Hippocampal formation (tissue), 2 donors: Measurements from ENCODE around the gene CRY2.
"Not testable (repeated sequence)": the region's sequence is repeated elsewhere in the genome, so short reads cannot be mapped to it uniquely, and the experiment has no call there.

Experiments used
- DNase-seq, 2 donors: peaks; one replicate each; lab custom pipeline; 2025; lab: John Stamatoyannopoulos, UW

The CRY2 gene

DNA sequence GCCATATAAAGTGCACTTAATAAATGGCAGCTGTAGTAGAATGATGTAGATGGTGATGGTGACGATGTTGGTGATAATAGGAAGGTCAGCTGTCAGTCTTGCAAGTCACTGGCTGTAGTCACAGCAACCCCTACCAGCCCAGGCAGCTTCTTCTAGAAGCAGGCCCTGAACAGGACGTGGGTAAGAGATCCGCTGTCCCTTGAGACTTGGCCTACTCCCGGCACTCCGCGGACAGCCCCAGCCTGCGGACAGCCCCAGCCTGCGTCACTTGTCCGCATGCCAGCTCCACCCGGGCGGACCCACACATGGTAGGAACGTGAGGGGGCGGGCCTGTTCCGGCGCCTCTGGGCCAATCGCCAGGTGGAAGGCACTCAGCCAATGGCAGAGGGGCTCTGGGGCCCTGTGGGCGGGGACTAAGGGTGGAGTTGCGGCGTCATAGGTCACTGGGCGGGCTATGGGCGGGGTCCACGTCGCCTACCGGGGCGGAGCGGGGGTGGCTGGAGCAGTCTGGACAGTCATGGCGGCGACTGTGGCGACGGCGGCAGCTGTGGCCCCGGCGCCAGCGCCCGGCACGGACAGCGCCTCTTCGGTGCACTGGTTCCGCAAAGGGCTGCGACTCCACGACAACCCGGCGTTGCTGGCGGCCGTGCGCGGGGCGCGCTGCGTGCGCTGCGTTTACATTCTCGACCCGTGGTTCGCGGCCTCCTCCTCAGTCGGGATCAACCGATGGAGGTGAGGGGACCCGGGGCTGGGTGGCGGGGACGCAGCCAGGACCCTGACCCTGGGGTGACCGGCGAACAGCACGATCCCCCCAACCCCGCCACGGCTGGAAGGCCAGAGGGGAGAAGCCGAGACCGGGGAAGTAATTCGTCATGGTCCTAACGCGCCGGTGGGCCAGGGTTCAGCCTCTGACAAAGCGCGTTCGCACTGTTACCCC lies at the start of gene CRY2:
Gene CRY2, plus strand, starts transcription at position 502 of the 937 bp plus-strand sequence. Its CDS starts 16 bp downstream, at position 518.
- peak; percentile 96 to 99 for DNase-seq

DNA sequence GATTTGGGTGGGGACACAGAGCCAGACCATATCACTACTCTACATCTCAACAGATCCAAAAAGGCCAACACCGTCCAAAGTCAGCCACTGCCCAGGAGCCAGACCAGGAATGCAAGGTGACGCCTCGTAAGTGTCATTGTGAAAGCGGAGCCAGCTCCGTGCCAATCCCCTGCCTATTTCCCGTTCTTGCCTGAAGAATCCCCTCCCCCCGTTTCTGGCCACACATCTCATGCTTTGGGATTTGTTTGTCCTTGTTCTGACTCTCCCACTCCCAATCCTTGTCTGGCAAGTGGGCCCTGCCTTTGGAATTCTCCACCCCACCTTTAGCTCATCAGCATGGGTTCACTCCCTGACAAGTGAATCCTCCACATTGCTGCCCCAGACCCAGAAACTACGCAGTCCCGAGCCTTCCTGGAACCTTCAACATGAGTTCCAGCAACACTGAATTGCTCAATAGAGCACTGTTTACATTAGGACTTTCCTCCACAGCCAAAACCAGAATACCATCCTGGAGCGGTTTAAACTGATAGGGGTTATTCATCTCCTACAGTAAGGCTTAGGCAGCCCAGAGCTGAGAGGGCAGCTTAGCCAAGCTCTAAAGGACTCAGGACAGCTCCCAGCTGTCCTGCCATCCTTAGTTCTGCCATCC lies 48.4 kb upstream of the CRY2 start:
- DNase-seq: no peak

DNA sequence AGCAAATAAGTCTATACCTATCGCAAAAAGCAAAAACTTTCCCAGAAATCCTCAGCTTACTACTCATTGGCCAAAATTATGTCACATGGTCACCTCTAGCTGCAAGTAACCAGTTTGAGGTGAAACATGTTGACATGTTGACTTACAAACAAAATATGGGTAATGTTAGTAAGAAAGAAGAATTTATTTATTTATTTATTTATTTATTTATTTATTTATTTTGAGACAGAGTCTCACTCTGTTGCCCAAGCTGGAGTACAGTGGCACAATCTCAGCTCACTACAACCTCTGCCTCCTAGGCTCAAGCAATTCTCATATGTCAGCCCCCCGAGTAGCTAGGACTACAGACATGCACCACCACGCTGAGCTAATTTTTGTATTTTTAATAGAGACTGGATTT lies 47.7 kb upstream of the CRY2 start:
- no peak for DNase-seq

DNA sequence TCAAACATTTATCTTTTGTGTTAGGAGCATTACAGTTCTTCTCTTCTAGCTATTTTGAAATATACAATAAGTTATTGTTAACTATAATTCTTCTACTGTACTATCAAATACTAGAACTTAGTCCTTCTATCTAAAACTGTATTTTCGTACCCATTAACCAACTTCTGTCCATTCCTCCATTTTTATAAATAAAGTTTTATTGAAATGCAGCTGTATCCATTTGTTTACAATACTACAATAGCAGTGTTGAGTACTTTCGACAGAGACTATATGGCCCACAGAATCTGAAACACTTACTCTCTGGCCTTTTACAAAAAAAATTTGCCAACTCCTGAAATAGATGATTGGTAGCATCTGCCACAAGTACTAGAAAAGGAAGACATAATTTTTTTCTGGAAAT lies 47.0 kb upstream of the CRY2 start:
- no peak for DNase-seq

DNA sequence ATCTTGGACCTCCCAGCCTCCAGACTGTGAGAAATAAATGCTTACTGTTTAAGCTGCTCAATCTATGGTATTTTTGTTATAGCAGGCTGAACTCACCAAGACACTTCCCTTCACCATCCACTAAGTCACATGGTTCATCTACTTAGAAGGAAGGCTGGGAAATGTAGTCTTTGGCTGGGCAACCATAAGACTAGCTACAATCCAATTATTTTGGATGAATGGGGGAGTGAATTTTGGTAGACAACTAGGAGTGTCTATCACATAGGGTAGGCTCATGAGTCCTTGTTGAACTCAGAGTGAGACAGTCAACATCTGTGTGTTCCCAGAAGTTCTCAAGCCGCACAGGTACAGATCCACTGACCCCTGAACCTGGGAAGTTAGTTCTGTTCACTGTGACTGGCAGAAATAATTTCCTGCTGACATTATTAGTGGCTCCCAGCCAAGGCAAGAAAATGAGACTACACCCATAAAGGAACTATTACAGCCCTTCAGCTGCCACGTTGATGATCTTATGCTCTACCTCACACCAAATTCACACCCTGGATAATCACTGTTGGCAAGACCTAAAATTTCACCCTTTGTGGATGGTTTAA lies 45.5 kb upstream of the CRY2 start:
- DNase-seq: no peak

DNA sequence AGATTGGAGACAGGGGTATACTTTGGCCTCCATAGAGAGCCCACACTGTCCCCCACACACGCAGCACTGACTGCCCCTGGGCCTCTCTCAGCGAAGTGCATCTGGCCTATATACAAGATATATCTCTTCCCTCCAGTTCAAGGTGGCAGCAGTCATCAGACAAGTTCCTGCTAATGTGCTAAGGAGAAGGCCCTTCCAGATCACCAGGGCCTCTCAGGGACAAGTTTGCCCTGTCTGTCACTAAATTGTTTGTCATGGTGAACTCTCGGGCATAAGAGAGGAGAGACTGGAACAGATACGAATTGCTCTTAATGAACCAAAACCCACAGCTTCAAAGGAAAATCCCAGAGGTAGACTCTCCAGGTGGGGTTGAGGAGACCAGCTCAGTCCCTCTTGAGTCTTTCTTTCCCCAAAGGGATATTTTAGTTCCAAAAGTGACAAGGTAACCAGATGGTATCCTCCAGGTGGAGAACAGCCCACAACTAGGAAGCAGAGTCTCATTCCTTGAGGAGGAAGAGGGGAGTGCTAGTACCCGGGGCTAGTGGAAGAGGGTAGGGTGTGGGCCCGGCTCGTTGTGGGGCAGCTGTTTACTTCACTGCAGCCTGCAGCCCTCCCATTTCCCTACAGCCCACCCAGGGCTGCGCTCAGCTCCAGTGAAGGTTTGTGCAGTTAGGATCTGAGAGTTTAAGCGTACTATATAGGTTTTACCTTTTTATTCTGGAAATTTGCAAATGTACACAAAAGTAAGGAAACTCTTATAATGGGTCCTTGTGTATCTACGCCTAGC lies 44.6 kb upstream of the CRY2 start:
- no peak for DNase-seq

DNA sequence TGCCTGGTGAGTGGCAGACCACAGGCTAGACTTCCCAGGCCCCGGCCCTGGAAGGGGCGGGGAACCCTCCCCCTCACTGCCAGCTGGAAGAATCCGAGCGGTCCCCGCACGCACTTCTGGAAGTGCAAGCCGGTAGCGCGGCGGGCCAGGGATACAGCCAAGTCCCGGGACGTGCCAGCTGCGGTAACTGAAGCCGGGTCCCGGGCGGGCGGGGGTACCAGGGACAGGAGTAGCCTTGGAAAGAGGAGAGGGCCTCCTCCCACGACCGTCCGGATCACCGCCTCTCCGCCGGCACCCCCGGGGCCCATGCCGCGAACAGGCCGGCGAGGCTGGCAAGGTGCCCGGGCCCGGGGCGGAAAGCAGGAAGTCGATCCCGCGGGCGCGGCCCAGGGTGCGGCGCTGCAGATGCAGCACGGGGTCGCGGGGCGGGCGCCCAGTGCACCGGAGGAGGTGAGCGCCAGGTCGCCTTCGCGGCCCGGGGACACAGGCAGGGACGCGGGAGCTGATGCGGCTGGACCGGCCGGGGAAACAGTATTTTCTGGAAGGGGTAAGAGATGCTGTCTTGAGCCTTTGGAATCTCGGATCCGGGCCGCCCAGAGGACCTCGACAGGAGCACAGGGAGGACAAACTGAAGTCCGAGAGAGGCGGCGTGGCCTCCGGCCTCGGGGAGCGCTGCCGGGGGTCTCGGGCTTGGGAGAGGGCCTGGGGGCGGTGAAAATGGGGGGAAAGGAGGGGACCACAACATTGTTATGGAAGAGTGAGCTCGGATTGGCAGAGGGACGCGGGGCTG lies 43.1 kb upstream of the CRY2 start:
- DNase-seq: peak in 1 of 2 donors; percentile 28

DNA sequence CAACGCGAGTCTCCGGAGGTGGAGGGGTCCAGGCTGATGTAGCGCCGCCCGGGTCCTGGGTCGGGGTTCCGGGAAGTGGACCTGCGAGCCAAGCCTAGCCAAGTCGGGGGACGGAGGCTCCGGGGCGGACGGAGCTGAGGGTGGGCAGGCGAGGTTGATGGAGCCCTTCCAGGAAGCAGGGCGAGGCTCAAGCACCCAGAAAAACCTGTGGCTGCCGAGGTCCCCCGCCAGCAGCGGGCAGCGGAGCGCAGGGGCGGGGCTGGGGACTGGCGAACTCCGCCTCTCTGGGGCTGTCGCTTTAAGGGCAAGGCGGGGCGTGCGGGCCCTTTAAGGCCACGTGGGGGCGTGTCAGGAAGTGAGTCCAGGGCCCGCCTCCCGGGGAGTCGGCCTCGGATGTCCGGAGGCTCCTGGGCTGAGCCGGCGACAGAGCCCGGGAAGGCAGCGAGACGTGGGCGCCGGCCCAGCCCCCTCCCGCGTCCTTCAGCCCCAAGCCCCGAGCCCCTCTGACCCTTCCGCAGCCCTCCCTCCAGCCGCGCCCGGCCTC lies 42.4 kb upstream of the CRY2 start, which contains the start of gene SLC35C1:
Gene SLC35C1, plus strand, starts transcription at position 389 of the 544 bp plus-strand sequence. CDS start 653 bp downstream, outside the sequence.
- DNase-seq: peak; percentile 93 to 96

DNA sequence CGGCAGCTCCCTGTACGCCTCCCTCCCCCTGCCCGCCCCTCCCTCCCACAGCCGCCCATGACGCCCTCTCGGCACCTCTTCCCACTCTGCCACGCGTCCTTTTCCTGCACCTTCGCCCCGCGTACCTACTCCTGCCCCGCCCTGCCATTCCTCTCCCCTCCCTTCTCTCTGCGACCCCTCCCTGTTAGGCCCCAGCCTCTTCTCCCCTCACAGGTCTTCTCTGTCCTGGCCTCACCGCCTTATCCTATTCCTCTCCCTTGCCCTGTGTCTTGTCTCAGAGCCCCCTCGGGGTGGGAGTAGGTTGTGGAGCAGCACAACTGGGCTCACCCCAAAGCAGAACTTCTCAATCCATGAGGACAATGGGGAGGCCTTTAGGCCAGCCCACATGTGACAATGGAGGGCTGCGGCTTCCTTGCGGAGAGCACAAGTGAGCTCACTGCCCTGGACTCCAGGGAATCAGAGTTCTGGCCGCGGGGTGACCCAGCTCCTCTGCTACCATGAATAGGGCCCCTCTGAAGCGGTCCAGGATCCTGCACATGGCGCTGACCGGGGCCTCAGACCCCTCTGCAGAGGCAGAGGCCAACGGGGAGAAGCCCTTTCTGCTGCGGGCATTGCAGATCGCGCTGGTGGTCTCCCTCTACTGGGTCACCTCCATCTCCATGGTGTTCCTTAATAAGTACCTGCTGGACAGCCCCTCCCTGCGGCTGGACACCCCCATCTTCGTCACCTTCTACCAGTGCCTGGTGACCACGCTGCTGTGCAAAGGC lies 41.8 kb upstream of the CRY2 start:
- DNase-seq: peak in 1 of 2 donors; percentile 51

DNA sequence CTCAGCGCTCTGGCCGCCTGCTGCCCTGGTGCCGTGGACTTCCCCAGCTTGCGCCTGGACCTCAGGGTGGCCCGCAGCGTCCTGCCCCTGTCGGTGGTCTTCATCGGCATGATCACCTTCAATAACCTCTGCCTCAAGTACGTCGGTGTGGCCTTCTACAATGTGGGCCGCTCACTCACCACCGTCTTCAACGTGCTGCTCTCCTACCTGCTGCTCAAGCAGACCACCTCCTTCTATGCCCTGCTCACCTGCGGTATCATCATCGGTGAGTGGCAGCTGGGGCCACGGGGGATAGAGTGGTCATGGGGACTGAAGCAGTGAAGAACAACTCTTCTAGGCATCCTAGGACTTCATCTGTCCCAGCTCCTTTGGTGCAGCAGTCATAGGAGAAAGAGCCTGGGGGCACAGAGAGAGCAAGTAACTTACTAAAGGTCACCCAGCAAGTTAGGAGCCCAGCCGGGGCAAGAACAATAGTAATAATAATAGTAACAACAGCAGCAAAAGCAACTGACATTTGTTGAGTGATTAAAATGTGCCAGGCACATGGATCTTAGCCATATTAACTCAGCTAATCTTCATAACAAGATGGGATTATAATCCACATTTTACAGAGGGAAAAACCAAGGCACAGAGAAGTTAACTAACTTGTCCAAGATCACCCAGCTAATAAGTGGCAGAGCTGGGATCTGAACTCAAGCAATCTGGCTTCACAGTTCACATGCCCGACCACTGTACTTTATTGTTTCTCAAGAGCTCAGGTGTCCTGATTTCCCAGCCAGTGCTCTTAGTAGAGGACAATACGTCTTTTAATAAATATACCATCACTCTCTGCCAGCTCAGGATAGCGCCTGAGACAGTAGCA lies 41.0 kb upstream of the CRY2 start:
- no peak for DNase-seq

DNA sequence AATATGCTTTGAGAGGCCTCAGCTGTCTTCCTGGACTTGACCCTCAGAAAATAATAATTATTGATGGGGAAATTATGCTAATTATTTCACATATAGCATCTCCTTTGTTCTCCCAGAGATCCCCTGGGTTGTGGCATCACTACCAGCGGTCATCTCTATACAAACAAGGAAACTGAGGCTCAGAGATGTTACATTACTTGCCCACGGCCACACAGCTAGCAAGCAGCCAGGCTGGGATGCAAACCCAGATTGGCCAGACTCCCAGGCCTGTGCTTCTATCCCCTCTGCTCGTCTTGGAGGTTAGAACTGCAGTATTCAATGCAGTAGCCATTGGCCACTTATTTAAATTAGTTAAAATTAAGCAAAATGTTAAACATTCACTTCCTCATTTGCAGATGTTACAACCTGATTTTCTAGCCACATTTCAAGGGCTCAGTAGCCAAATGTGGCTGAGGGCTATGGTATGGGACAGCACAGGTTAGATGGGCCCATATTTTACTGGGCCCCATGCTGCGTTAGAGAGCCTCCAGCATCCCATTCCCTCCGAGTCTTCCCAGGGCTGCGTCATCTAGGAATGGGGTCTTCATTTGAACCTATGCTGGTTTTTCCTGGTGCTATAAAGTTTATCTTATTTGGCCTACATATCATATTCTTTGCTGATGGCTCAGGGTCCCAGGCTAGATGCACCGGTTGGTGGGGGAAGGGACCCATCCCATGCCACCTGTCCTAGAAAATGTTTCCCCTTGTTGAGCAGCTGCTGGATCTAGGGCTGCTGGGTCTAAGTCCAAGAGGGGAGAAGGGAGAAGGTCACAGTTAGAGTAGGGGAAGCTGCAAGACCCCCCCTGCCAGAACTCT lies 40.1 kb upstream of the CRY2 start:
- DNase-seq: no peak

DNA sequence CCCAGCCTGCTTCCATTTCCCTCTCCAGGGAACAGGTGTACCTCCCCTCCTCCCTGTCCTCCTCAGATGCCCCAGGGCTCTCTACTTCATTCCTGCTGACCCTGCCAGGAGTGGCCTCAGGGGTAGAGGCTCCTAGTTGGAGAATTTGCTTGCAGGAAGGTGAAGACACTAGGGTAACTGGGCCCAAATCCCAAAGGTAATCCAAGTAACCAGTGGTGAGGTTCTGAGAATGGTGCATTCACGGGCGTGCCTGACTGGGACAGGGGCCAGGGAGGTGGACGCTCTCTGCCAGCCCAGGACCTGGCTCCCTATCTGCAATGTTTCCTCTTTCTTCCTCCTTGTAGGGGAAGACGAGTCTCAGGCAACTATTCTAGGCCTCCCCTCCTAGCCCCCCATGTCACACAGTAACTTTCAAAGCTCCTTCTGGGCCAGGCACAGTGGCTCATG lies 39.5 kb upstream of the CRY2 start:
- DNase-seq: no peak

DNA sequence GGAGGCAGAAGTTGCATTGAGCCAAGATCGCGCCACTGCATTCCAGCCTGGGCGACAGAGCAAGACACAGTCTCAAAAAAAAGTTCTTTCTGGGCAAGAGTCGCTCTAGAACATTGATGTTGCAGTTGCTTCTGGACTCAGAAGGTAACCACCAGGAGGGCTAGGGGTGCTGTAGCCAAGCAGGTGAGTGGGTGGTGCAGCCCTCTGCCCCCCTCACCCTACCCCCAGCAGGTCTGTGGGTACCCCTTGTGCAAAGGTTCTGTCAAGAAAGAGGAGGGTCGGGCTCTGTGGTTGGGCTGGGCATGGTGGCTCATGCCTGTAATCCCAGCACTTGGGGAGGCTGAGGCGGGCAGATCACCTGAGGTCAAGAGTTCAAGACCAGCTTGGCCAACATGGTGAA lies 38.8 kb upstream of the CRY2 start:
- not testable (repeated sequence) for DNase-seq

DNA sequence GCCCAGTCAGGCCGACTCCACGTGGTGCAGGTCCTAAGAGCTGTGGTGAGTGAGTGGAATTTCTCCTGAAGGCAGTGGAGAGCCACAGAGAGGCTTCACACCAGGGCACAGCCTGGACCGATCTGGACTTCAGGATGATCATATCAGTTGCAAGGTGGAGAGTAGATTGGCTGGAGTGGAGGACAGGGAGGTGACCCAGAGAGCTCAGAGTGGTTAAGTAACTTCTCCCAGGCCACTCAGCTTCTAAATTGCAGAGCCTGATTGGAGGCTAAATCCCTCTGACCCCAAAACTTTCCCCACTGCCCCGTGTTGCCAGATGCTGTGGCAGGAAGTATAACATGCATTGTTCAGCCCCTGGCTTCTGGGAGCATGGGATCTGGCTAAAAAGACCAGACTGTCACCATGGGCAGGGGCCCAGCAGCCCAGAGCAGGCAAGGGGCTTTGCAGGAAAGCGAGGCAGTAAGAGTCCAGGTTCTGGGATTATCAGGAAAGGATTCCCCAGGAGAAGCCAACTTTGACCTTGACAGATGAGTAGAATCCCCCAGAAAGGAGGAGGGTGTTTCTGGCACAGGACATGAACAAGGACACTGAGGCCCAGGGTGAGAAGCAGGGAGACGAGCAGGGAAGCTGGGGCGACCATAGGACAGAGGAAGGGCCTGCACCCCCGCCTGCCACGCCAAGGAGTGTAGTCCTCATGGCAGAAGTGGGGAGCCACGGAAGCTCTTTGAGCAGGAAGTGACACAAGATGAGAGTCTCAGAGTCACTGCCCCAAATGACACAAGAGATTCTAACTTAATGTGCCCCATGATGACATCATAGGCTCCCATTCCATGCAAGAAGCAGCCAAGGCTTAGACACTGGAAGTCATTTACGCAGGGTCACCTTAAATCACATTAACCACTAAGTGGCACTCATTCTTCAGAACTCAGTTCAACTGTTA lies 37.5 kb upstream of the CRY2 start:
- no peak for DNase-seq

DNA sequence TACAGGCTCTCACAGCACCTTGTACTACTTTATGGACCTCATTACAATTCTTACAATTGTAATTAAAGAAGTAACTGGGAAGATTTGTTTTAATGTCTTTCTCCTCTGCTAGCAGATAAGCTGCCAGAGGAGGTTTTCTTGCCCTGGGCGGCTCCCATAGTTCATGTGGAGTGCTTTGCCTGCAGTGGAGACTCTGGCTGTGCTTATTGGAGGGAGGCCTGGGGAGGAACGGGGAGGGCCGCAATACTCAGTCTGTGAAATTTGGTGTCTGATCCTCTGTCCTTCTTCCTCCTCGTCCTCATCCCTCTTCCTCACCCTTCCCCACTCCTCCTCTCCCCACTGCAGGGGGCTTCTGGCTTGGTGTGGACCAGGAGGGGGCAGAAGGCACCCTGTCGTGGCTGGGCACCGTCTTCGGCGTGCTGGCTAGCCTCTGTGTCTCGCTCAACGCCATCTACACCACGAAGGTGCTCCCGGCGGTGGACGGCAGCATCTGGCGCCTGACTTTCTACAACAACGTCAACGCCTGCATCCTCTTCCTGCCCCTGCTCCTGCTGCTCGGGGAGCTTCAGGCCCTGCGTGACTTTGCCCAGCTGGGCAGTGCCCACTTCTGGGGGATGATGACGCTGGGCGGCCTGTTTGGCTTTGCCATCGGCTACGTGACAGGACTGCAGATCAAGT lies 36.7 kb upstream of the CRY2 start:
- DNase-seq: no peak

DNA sequence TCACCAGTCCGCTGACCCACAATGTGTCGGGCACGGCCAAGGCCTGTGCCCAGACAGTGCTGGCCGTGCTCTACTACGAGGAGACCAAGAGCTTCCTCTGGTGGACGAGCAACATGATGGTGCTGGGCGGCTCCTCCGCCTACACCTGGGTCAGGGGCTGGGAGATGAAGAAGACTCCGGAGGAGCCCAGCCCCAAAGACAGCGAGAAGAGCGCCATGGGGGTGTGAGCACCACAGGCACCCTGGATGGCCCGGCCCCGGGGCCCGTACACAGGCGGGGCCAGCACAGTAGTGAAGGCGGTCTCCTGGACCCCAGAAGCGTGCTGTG lies 36.2 kb upstream of the CRY2 start:
- DNase-seq: no peak
